Spleen (tissue), 11 donors: ENCODE data around the gene CAMTA1. TPM values are rescaled to one million over a fixed set of nuclear protein-coding genes. Genes with fewer than 3 reads are reported as not detected.

ENCODE experiments used
- DNase-seq: peaks from one replicate; pipeline ENCODE4 v3.0.0-alpha.2; 2020
- H3K27ac ChIP-seq, 8 donors: fragments of 200-600 bp; sonication (generic) in 7 of 8; 1 replicate in 4 of 8; 2 replicates in 4 of 8; pipeline versions ENCODE4 v1.5.0 to v1.8.0; 2016 to 2021; ENCODE audit warnings: inconsistent platforms in 4 of 8, mild to moderate bottlenecking in 4 of 8, moderate library complexity in 1 of 8
- H3K27me3 ChIP-seq, 7 donors: fragments of 200-600 bp; sonication (generic) in 6 of 7; replicated peaks in 1 of 7; 1 replicate in 4 of 7; 2 replicates in 3 of 7; pipeline versions ENCODE4 v1.5.0 to v1.8.0; 2016 to 2021; ENCODE audit warnings: inconsistent platforms in 3 of 7, mild to moderate bottlenecking in 1 of 7
- H3K36me3 ChIP-seq, 6 donors: fragments of 200-600 bp; sonication (generic) in 5 of 6; 1 replicate in 4 of 6; 2 replicates in 2 of 6; pipeline versions ENCODE4 v1.5.0 to v1.8.0; 2016 to 2021; ENCODE audit warnings: inconsistent platforms in 2 of 6
- H3K4me1 ChIP-seq, 6 donors: fragments of 200-600 bp; sonication (generic) in 5 of 6; 1 replicate in 3 of 6; 2 replicates in 3 of 6; pipeline versions ENCODE4 v1.5.0 to v1.8.0; 2016 to 2021; ENCODE audit warnings: inconsistent platforms in 3 of 6
- H3K4me3 ChIP-seq, 8 donors: fragments of 200-600 bp; sonication (generic) in 7 of 8; 1 replicate in 4 of 8; 2 replicates in 4 of 8; pipeline versions ENCODE4 v1.5.0 to v1.8.0; 2016 to 2021; ENCODE audit warnings: inconsistent platforms in 4 of 8, mild to moderate bottlenecking in 4 of 8, moderate library complexity in 2 of 8
- H3K9me3 ChIP-seq, 8 donors: fragments of 200-600 bp; sonication (generic) in 7 of 8; 1 replicate in 4 of 8; 2 replicates in 4 of 8; pipeline versions ENCODE4 v1.5.0 to v1.8.0; 2016 to 2021; ENCODE audit warnings: inconsistent platforms in 4 of 8
- CTCF ChIP-seq, 11 experiments: fragments of 200-600 bp in 7 of 11; fragments of 450-650 bp in 4 of 11; sonication (generic) in 4 of 11; IDR thresholded peaks in 8 of 11; conservative IDR thresholded peaks in 3 of 11; 1 replicate in 7 of 11; 2 replicates in 4 of 11; pipeline versions ENCODE4 v1.4.0 to v1.8.0; 2016 to 2021; ENCODE audit warnings: antibody characterized with exemption in 11 of 11, inconsistent platforms in 4 of 11, mild to moderate bottlenecking in 1 of 11
- POLR2A ChIP-seq, 3 donors: fragments of 450-650 bp; IDR thresholded peaks; one replicate each; pipeline ENCODE4 v1.5.1; 2017; ENCODE audit warnings: antibody characterized with exemption in 3 of 3, mild to moderate bottlenecking in 1 of 3
- POLR2AphosphoS5 ChIP-seq, 3 donors: sonication (generic); formaldehyde crosslinking; IDR thresholded peaks; one replicate each; pipeline ENCODE4 v1.5.1; 2017; ENCODE audit warnings: antibody characterized with exemption in 3 of 3
- WGBS, 5 donors: extraction: QIAGEN DNeasy Blood & Tissue Kit in 3 of 5; methylation state at CpG; one replicate each; pipeline versions ENCODE4 v1.1.5 to v1.1.7; 2013 to 2018; 5-methylcytosine and 5-hydroxymethylcytosine counted together
- intact Hi-C: fragments of 100-400 bp; cut with DNase I; formaldehyde crosslinking; loops from one replicate; pipeline ENCODE4 v1.15.0; 2023; ENCODE audit warnings: low total_unique reads
- polyA plus RNA-seq, 3 donors: library from polyadenylated mRNA; stranded (reverse); fragments of 200-250 nt; gene quantifications; one replicate each; pipeline ENCODE4 v1.2.1, GENCODE V29; 2013
- total RNA-seq, 7 donors: library from RNA; depleted of rRNA in 3 of 7; stranded (reverse); fragments of >200 nt in 3 of 7; fragmentation: NEBNext Ultra II Directional in 4 of 7; extraction: Animal tissue kit (Norgen Biotek cat#: 25700) in 4 of 7; gene quantifications; one replicate each; pipeline versions ENCODE4 v1.1.0 to v1.2.1, GENCODE V29; 2016 to 2021
- donor health status: healthy with polysubstance abuse.
- donor health status: DM: no; HTN: no; CAD: no; lungs with moderate emphysema.
- donor health status: DM: no; HTN: no; CAD: no.
- donor health status: Bipolar disorder and iron deficiency.
- donor health status: healthy.
- donor health status: DM: no; HTN: no; CAD: no.
- donor health status: DM: yes; HTN: yes; CAD: no.

CAMTA1 gene
- total and polyA plus RNA-seq, 10 donors, result 53.0 to 106 (median 77.3) TPM

GRCh38 chr1:7432102-7432899 is 647.0 kb downstream of the CAMTA1 start:
- H3K9me3 ChIP-seq, result peaks cover 0 to 10% (median 0%) of the 10 kb centered on the region in 8 donors
- no peak overlapping the region for H3K27ac ChIP-seq
- peaks cover 3 to 28% (median 16%) of the 10 kb centered on the region in 6 donors for H3K4me1 ChIP-seq
- TF ChIP-seq CTCF (IDR thresholded peaks at IDR 0.05 in 8 of 11, conservative IDR thresholded peaks at IDR 0.05 in 3 of 11), result no peak
- no peak for TF ChIP-seq POLR2AphosphoS5 (IDR thresholded peaks at IDR 0.05)
- TF ChIP-seq POLR2A (IDR thresholded peaks at IDR 0.05), result no peak
- DNase-seq, result peak; percentile 60
- no peak overlapping the region for H3K4me3 ChIP-seq
- no peaks in the 10 kb centered on the region for H3K36me3 ChIP-seq
- WGBS, 5 donors, result 69 to 81% (median 77%) methylated on average over 11 to 15 of the region's 15 CpGs
- intact Hi-C loops, result loop anchor here (5.0 kb wide), 1 partner anchor 45 kb away; no protein-coding TSS in a partner anchor
- H3K27me3 ChIP-seq, result no peaks in the 10 kb centered on the region

GRCh38 chr1:7432900-7433380 is 647.7 kb downstream of the CAMTA1 start:
- H3K9me3 ChIP-seq, result peaks cover 0 to 10% (median 0%) of the 10 kb centered on the region in 8 donors
- no peaks in the 10 kb centered on the region for H3K36me3 ChIP-seq
- 70 to 76% (median 75%) methylated on average over 2 to 5 of the region's 5 CpGs for WGBS, 5 donors
- peaks cover 0 to 23% (median 11%) of the 10 kb centered on the region in 6 donors for H3K4me1 ChIP-seq
- H3K27me3 ChIP-seq, result no peaks in the 10 kb centered on the region
- intact Hi-C loops, result loop anchor here (5.0 kb wide), 1 partner anchor 46 kb away; no protein-coding TSS in a partner anchor
- peak; percentile 56 for DNase-seq
- H3K4me3 ChIP-seq, result no peak overlapping the region
- no peak overlapping the region for H3K27ac ChIP-seq
- TF ChIP-seq POLR2AphosphoS5 (IDR thresholded peaks at IDR 0.05) (no peak), POLR2A (IDR thresholded peaks at IDR 0.05) (no peak), CTCF (IDR thresholded peaks at IDR 0.05 in 8 of 11, conservative IDR thresholded peaks at IDR 0.05 in 3 of 11) (no peak)

- DNase-seq, result peak; percentile 6
- 85 to 96% (median 92%) methylated on average over 5 of the region's 5 CpGs for WGBS, 5 donors
- TF ChIP-seq POLR2AphosphoS5 (IDR thresholded peaks at IDR 0.05) (no peak), POLR2A (IDR thresholded peaks at IDR 0.05) (no peak), CTCF (IDR thresholded peaks at IDR 0.05 in 8 of 11, conservative IDR thresholded peaks at IDR 0.05 in 3 of 11) (no peak)
- H3K4me3 ChIP-seq, result no peak overlapping the region
- intact Hi-C loops, result loop anchor here (5.0 kb wide), 1 partner anchor 47 kb away; no protein-coding TSS in a partner anchor
- peaks cover 0 to 10% (median 0%) of the 10 kb centered on the region in 8 donors for H3K9me3 ChIP-seq
- H3K4me1 ChIP-seq, result peaks cover 0 to 26% (median 6%) of the 10 kb centered on the region in 6 donors
- no peaks in the 10 kb centered on the region for H3K36me3 ChIP-seq
- H3K27ac ChIP-seq, result no peak overlapping the region
- no peaks in the 10 kb centered on the region for H3K27me3 ChIP-seq
Observed at GRCh38 chr1:7434566-7434965, 649.3 kb downstream of the CAMTA1 start.
